C4-2B (cell line): Measurements from ENCODE around the gene TDRD3.

Experiments used
- CTCF ChIP-seq: fragments of 450-650 bp; conservative IDR thresholded peaks from 2 replicates; pipeline ENCODE4 v1.5.1; 2017; ENCODE audit warnings: mild to moderate bottlenecking
- ZFX ChIP-seq: fragments of 450-650 bp; IDR thresholded peaks from 2 replicates; pipeline ENCODE4 v1.6.1; 2017

- no peak for TF ChIP-seq CTCF
- TF ChIP-seq ZFX: no peak
These were observed 66.8 kb downstream of the TDRD3 start for GRCh38 chr13:60463787-60464186.
